ENCODE data around the gene MFSD1. TPM values are rescaled to one million over a fixed set of nuclear protein-coding genes. Genes with fewer than 3 reads are reported as not detected.

MFSD1 gene
- total RNA-seq, 4 donors from 2014 or later = 9.2 to 86.6 (median 64.0) TPM

DNA sequence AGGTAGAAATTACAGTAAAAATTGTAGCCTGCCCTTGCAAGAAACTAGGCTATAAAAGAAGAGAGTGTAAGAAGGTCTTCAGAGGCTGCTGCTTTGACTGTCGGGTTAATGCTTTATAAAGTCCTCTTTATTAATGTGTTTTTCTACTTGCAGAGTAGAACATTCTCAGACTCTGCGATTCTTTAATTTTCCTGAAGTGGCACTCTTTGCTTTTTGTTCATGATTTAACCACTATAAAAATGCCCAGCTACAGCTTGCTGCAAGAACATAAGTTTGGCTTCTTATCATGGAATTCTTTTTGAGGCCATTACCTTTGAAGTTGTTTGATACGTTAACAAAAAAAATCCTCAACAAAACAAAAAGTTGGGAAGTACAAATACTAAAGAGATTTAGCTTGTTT lies 33.8 kb downstream of the MFSD1 start:
- no peak for TF ChIP-seq POLR2AphosphoS5 (IDR thresholded peaks at IDR 0.05)
- no peak for TF ChIP-seq POLR2A (IDR thresholded peaks at IDR 0.05)
- intact Hi-C loops (cut with DNase I; ENCODE audit: low total_unique reads) = no loop called here
- Histone ChIP-seq H3K9me3 (no peaks in the 10 kb centered on the region), H3K27ac (no peak overlapping the region), H3K4me3 (no peak overlapping the region), H3K36me3 (peaks cover 0 to 4% (median 0%) of the 10 kb centered on the region in 4 donors), H3K4me1 (no peaks in the 10 kb centered on the region), H3K27me3 (no peaks in the 10 kb centered on the region)
- in situ Hi-C loops (cut with MboI; ENCODE audit: low pct_ligation_motif_present in 1 of 4, low pct_unique_long_range_greater_than_20kb in 1 of 4, low sequenced_read_pairs in 3 of 4) = loop anchor here in 2 of 4 donors (25.0 kb wide), 2 partner anchors 427 to 977 kb away; no protein-coding TSS in a partner anchor
- no peak for DNase-seq
- WGBS, 2 donors (ENCODE audit: low coverage in 1 of 2) = 50 to 56% methylated on average over 3 of the region's 3 CpGs

DNA sequence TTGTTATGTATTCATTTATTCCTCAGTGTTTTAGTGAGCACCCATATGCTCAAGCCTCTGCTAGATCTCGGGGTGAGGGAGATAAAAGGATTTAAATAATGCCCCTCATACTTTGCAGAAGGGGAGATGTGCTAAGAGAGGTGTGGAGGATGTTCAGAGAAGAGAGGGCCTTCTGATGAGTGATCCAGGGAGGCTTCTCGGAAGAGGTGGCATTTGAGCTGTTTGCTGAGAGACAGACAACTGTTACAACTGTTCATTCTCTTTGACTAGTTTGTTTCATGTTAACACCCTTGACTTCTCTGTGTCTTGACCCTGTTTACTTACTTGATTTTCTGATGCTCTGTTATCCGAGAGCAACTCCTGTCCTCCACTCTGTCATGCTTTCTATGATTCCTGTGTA lies 34.5 kb downstream of the MFSD1 start:
- Histone ChIP-seq H3K36me3 (no peaks in the 10 kb centered on the region), H3K4me3 (no peak overlapping the region), H3K27ac (no peak overlapping the region), H3K9me3 (no peaks in the 10 kb centered on the region), H3K4me1 (no peaks in the 10 kb centered on the region), H3K27me3 (no peaks in the 10 kb centered on the region)
- in situ Hi-C loops (cut with MboI; ENCODE audit: low pct_ligation_motif_present in 1 of 4, low pct_unique_long_range_greater_than_20kb in 1 of 4, low sequenced_read_pairs in 3 of 4) (loop anchor here in 2 of 4 donors (25.0 kb wide), 2 partner anchors 426 to 976 kb away; no protein-coding TSS in a partner anchor), intact Hi-C loops (cut with DNase I; ENCODE audit: low total_unique reads) (no loop called here)
- no peak for TF ChIP-seq POLR2A (IDR thresholded peaks at IDR 0.05)
- TF ChIP-seq POLR2AphosphoS5 (IDR thresholded peaks at IDR 0.05) = no peak
- no peak for TF ChIP-seq CTCF (IDR thresholded peaks at IDR 0.05)
- TF ChIP-seq EP300 (IDR thresholded peaks at IDR 0.05; ENCODE audit: low read depth) = no peak
- DNase-seq = no peak
- 76 to 88% methylated on average over 3 of the region's 3 CpGs for WGBS, 2 donors (ENCODE audit: low coverage in 1 of 2)

- in situ Hi-C loops (cut with MboI; ENCODE audit: low pct_ligation_motif_present in 1 of 4, low pct_unique_long_range_greater_than_20kb in 1 of 4, low sequenced_read_pairs in 3 of 4) = loop anchor here in 2 of 4 donors (25.0 kb wide), 2 partner anchors 425 to 975 kb away; no protein-coding TSS in a partner anchor
Measured at GRCh38 chr3:158837240-158837639, 35.4 kb downstream of the MFSD1 start.

DNA sequence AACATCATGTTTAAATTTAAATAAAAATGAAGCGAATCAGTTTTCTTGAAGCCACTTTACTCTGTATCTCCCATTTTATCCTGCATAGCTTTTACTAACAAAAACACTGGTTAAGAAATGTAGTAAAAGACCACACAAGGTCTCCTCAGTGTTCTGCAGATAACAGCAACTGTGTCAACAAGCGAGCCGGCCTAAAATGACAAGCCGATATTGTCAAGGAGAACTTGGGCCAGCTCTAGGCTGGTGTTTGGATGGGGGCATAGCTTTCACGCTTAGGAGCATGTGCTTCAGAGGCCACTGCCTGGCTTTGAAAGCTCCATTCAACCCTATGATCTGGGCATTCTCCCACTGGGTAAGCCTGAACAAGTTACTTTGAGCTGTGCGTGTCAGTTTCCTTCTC lies 38.1 kb downstream of the MFSD1 start:
- H3K4me1 ChIP-seq = no peaks in the 10 kb centered on the region
- H3K27me3 ChIP-seq = no peaks in the 10 kb centered on the region
- H3K27ac ChIP-seq = no peak overlapping the region
- no peaks in the 10 kb centered on the region for H3K36me3 ChIP-seq
- H3K9me3 ChIP-seq = no peaks in the 10 kb centered on the region
- WGBS, 2 donors (ENCODE audit: low coverage in 1 of 2) = 91 to 95% methylated on average over 5 to 6 of the region's 6 CpGs
- H3K4me3 ChIP-seq = no peak overlapping the region
- DNase-seq = no peak
- TF ChIP-seq POLR2AphosphoS5 (IDR thresholded peaks at IDR 0.05) (no peak), EP300 (IDR thresholded peaks at IDR 0.05; ENCODE audit: low read depth) (no peak), POLR2A (IDR thresholded peaks at IDR 0.05) (no peak), CTCF (IDR thresholded peaks at IDR 0.05) (no peak)
- in situ Hi-C loops (cut with MboI; ENCODE audit: low pct_ligation_motif_present in 1 of 4, low pct_unique_long_range_greater_than_20kb in 1 of 4, low sequenced_read_pairs in 3 of 4) (loop anchor here in 3 of 4 donors (10.0 to 25.0 kb wide), 3 partner anchors 415 to 972 kb away; no protein-coding TSS in a partner anchor), intact Hi-C loops (cut with DNase I; ENCODE audit: low total_unique reads) (no loop called here)

More at GRCh38 chr3:158837240-158837639, 35.4 kb downstream of the MFSD1 start:
- WGBS, 2 donors (ENCODE audit: low coverage in 1 of 2) = 40 to 77% methylated on average over 3 of the region's 3 CpGs
- Histone ChIP-seq H3K9me3 (no peaks in the 10 kb centered on the region), H3K27ac (no peak overlapping the region), H3K27me3 (no peaks in the 10 kb centered on the region), H3K4me1 (no peaks in the 10 kb centered on the region), H3K4me3 (no peak overlapping the region), H3K36me3 (no peaks in the 10 kb centered on the region)
- intact Hi-C loops (cut with DNase I; ENCODE audit: low total_unique reads) = no loop called here
- DNase-seq = no peak
- TF ChIP-seq CTCF (IDR thresholded peaks at IDR 0.05) (no peak), POLR2A (IDR thresholded peaks at IDR 0.05) (no peak), POLR2AphosphoS5 (IDR thresholded peaks at IDR 0.05) (no peak), EP300 (IDR thresholded peaks at IDR 0.05; ENCODE audit: low read depth) (no peak)

GRCh38 chr3:158841387-158841786 lies 39.5 kb downstream of the MFSD1 start:
- 91 to 100% methylated on average over 2 to 8 of the region's 8 CpGs for WGBS, 2 donors (ENCODE audit: low coverage in 1 of 2)

More at GRCh38 chr3:158841387-158841786, 39.5 kb downstream of the MFSD1 start:
- H3K27me3 ChIP-seq = no peaks in the 10 kb centered on the region
- H3K36me3 ChIP-seq = no peaks in the 10 kb centered on the region
- H3K4me3 ChIP-seq = no peak overlapping the region
- intact Hi-C loops (cut with DNase I; ENCODE audit: low total_unique reads) = no loop called here
- no peak for DNase-seq
- no peak overlapping the region for H3K27ac ChIP-seq
- no peaks in the 10 kb centered on the region for H3K4me1 ChIP-seq
- no peaks in the 10 kb centered on the region for H3K9me3 ChIP-seq
- TF ChIP-seq POLR2AphosphoS5 (IDR thresholded peaks at IDR 0.05) (no peak), EP300 (IDR thresholded peaks at IDR 0.05; ENCODE audit: low read depth) (no peak), CTCF (IDR thresholded peaks at IDR 0.05) (no peak), POLR2A (IDR thresholded peaks at IDR 0.05) (no peak)
- in situ Hi-C loops (cut with MboI; ENCODE audit: low pct_ligation_motif_present in 1 of 4, low pct_unique_long_range_greater_than_20kb in 1 of 4, low sequenced_read_pairs in 3 of 4) = loop anchor here in 3 of 4 donors (10.0 to 25.0 kb wide), 3 partner anchors 413 to 971 kb away; no protein-coding TSS in a partner anchor

Measured in transverse colon (tissue), 4 donors.